MCF 10A (cell line): Measurements from ENCODE around the gene KRAS. TPM values are rescaled to one million over a fixed set of nuclear protein-coding genes. Genes with fewer than 3 reads are reported as not detected.

Source experiments
- Bru-seq: library from RNA; stranded (reverse); fragments of 400-500 nt; gene quantifications from one replicate; lab custom pipeline; 2021; lab: Mats Ljungman, UMichigan
- BruChase-seq, 2 experiments: library from RNA; stranded (reverse); fragments of 400-500 nt; gene quantifications; one replicate each; lab custom pipeline; 2021; lab: Mats Ljungman, UMichigan
- BruUV-seq: library from RNA; stranded (reverse); fragments of 400-500 nt; replicated peaks from 2 replicates; lab custom pipeline; 2021; lab: Mats Ljungman, UMichigan
- CTCF ChIA-PET: fragments of 300-600 bp; sonication (Branson Sonifier 250); formaldehyde crosslinking; extraction: SDS; loops from one replicate; lab custom pipeline; 2021; ENCODE audit warnings: antibody characterized with exemption, inconsistent platforms; lab: Yijun Ruan, JAX
- POLR2A ChIA-PET: fragments of 300-600, 350-650 bp; sonication (Branson Sonifier 250); formaldehyde crosslinking; extraction: SDS; loops from one replicate; lab custom pipeline; 2020; ENCODE audit warnings: antibody characterized with exemption, inconsistent platforms; lab: Yijun Ruan, JAX
- DNase-seq: peaks from one replicate; pipeline ENCODE4 v3.0.0-alpha.2; 2018; ENCODE audit not compliant: unreplicated experiment
- H3K27ac Mint-ChIP-seq: one replicate; pipeline ENCODE4 v1.8.0; 2022; ENCODE audit warnings: mild to moderate bottlenecking, low read depth, mixed read lengths; ENCODE audit not compliant: unreplicated experiment
- H3K27me3 Mint-ChIP-seq: one replicate; pipeline ENCODE4 v1.8.0; 2022; ENCODE audit warnings: mixed read lengths; ENCODE audit not compliant: insufficient read depth, unreplicated experiment
- H3K36me3 Mint-ChIP-seq: one replicate; pipeline ENCODE4 v1.8.0; 2022; ENCODE audit warnings: mild to moderate bottlenecking, moderate library complexity, mixed read lengths; ENCODE audit not compliant: insufficient read depth, unreplicated experiment
- H3K4me1 Mint-ChIP-seq: one replicate; pipeline ENCODE4 v1.8.0; 2022; ENCODE audit warnings: mixed read lengths; ENCODE audit not compliant: insufficient read depth, unreplicated experiment
- H3K4me3 Mint-ChIP-seq: one replicate; pipeline ENCODE4 v1.8.0; 2022; ENCODE audit warnings: mild to moderate bottlenecking, moderate library complexity, mixed read lengths; ENCODE audit not compliant: unreplicated experiment
- H3K9me3 Mint-ChIP-seq: one replicate; pipeline ENCODE4 v1.8.0; 2022; ENCODE audit warnings: mixed read lengths; ENCODE audit not compliant: unreplicated experiment
- CTCF ChIP-seq: fragments of 200-600 bp; IDR thresholded peaks from one replicate; pipeline ENCODE4 v1.8.0; 2022; ENCODE audit warnings: antibody characterized with exemption, mild to moderate bottlenecking; ENCODE audit not compliant: unreplicated experiment
- intact Hi-C: fragments of 100-400 bp; cut with micrococcal nuclease; formaldehyde crosslinking; loops from 2 replicates; pipeline ENCODE4 v1.14.1; 2022
- long read RNA-seq: library from polyadenylated mRNA; stranded (forward); transcript quantifications from one replicate; pipeline ENCODE4 v2.0.0, GENCODE V29; 2022
- total RNA-seq: library from RNA; stranded (reverse); gene quantifications from 2 replicates; pipeline ENCODE4 v1.2.3, GENCODE V29; 2022

KRAS gene
- total RNA-seq (17.6 and 21.7 TPM in 2 replicates), Bru-seq, nascent RNA (percentile 73 among the genes with signal in this experiment), BruChase-seq, experiment 1, labeled RNA remaining after a 6-hour chase (percentile 89 among the genes with signal in this experiment), BruChase-seq, experiment 2, labeled RNA remaining after a 2-hour chase (percentile 80 among the genes with signal in this experiment)
- long read RNA-seq, full-length matches to known transcripts, result 28 of 33 reads
- long read RNA-seq, partial matches to known transcripts, result 1 of 33 reads
- long read RNA-seq, other reads (novel, unspliced or antisense), result 4 of 33 reads

DNA sequence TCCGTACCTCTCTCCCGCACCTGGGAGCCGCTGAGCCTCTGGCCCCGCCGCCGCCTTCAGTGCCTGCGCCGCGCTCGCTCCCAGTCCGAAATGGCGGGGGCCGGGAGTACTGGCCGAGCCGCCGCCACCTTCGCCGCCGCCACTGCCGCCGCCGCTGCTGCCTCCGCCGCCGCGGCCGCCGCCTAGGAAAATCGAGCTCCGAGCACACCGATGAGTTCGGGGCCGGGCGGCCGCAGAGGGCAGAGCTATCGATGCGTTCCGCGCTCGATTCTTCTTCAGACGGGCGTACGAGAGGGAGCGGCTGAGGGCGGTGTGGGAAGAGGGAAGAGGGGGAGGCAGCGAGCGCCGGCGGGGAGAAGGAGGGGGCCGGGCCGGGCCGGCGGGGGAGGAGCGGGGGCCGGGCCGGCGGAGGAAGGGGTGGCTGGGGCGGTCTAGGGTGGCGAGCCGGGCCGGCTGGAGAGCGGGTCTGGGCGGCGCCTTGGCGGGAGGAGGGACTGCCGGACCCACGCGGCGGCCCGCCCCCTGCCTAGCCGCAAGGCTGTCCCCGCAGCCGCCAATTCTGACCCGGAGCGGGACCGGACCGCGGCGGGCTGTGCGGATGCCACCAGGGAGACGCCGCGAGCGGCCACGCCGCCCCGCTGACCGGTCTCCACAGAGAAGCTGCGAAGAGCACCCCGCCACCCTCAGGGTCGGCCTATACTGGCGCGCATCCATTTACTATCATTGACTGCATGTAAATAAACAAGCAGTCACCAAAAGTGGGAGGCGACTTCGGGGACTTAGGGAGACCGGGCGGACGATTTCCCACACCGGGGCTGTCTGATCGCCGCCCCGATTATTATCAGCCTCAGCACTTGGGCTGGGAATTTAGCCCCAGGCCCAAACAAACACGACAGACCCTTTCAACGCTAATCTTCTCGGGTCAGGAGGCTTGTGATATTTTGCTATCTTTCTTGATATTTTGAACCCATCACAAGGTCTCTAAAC is at the start of gene KRAS:
Gene KRAS (minus strand): TSS at position 186 of the 987 bp plus-strand sequence.
- POLR2A ChIA-PET, result interaction anchor here (0.6 to 2.0 kb wide), 21 partner anchors 9 to 194 kb away, joined by 3 to 18 read pairs (median 4); partner anchors contain the start of genes DNAI7 and ETFRF1
- no TSS peak for BruUV-seq
- peaks cover 6% of the 10 kb centered on the region for H3K4me1 Mint-ChIP-seq

GRCh38 chr12:25296381-25296780 is 45.7 kb upstream of the KRAS start:
- no TSS peak for BruUV-seq
- DNase-seq, result no peak
- no peaks in the 10 kb centered on the region for H3K36me3 Mint-ChIP-seq
- H3K4me1 Mint-ChIP-seq, result no peaks in the 10 kb centered on the region
- no peaks in the 10 kb centered on the region for H3K27me3 Mint-ChIP-seq
- no peaks in the 10 kb centered on the region for H3K9me3 Mint-ChIP-seq
- H3K27ac Mint-ChIP-seq, result no peak overlapping the region
- ChIA-PET CTCF (no interaction called here), POLR2A (interaction anchor here (1.0 to 1.3 kb wide), 2 partner anchors 12 to 46 kb away, joined by 3 to 4 read pairs; partner anchors contain the start of gene KRAS)
- no peak overlapping the region for H3K4me3 Mint-ChIP-seq
- no peak for TF ChIP-seq CTCF
- intact Hi-C loops, result no loop called here

More for the DNA sequence above, at the start of gene KRAS:
- DNase-seq, result peak; percentile 96
- CTCF ChIA-PET, result interaction anchor here (0.6 to 1.0 kb wide), 4 partner anchors 10 to 227 kb away, joined by 3 to 5 read pairs (median 4); no protein-coding TSS in a partner anchor
- no peaks in the 10 kb centered on the region for H3K9me3 Mint-ChIP-seq
- H3K27ac Mint-ChIP-seq, result peak within 1 kb of the TSS; percentile 79
- no peaks in the 10 kb centered on the region for H3K27me3 Mint-ChIP-seq
- peak within 1 kb of the TSS; percentile 82 for H3K4me3 Mint-ChIP-seq
- no peak for TF ChIP-seq CTCF
- intact Hi-C loops, result loop anchor here (5.0 kb wide), 1 partner anchor 71 kb away; no protein-coding TSS in a partner anchor
- no peaks in the 10 kb centered on the region for H3K36me3 Mint-ChIP-seq

- ChIA-PET POLR2A (interaction anchor here (0.8 to 1.3 kb wide), 2 partner anchors 26 to 45 kb away, joined by 3 read pairs; partner anchors contain the start of gene KRAS), CTCF (interaction anchor here (0.9 kb wide), 1 partner anchor 90 kb away, joined by 3 read pairs; no protein-coding TSS in a partner anchor)
- H3K9me3 Mint-ChIP-seq, result no peaks in the 10 kb centered on the region
- BruUV-seq, result no TSS peak
- H3K27ac Mint-ChIP-seq, result no peak overlapping the region
- no peak for DNase-seq
- no peak for TF ChIP-seq CTCF
- H3K36me3 Mint-ChIP-seq, result no peaks in the 10 kb centered on the region
- no peaks in the 10 kb centered on the region for H3K27me3 Mint-ChIP-seq
- intact Hi-C loops, result no loop called here
- H3K4me3 Mint-ChIP-seq, result no peak overlapping the region
- H3K4me1 Mint-ChIP-seq, result no peaks in the 10 kb centered on the region
Observed at GRCh38 chr12:25295361-25295760, 44.6 kb upstream of the KRAS start.
